LoVo (cell line): ENCODE measurements around the gene NUDT3.
"Not testable (repeated sequence)": the region's sequence is repeated elsewhere in the genome, so short reads cannot be mapped to it uniquely, and the experiment has no call there.

Experiments
- DNase-seq: peaks from one replicate; pipeline ENCODE4 v3.0.0-alpha.2; 2016; ENCODE audit warnings: low spot score

The NUDT3 gene

GRCh38 chr6:34252395-34252794, 140.1 kb downstream of the NUDT3 start:
- not testable (repeated sequence) for DNase-seq

DNA sequence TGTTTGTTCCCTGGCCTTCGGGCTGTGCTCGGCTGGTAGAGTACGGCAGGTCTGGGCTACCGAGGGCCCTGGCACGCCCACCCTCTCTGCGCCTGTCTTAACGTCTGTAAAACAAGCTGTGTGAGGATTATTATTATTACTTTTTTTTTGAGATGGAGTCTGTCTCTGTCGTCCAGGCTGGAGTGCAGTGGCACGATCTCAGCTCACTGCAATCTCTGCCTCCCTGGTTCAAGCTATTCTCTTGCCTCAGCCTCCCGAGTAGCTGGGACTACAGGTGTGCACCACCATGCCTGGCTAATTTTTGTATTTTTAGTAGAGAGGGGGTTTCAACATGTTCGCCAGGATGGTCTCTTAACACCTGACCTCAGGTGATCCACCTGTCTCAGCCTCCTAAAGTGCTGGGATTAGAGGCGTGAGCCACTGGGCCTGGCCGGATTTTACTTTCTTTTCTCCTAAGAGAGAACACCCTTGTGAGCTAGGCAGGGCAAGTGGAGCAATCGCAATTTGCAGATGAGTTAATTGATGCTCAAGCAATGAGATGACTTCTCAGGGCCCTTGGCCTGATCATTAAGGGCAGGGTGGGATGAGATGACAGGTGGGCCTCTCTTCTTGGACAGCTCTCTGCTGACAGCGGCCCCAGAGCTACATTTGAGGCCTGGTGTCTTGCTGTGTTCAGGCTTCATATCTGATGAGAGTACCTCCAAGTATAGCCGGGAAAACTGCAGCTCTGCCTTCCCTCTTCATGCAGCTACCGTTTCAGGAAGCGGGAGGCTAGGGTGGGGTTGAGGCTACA, 142.8 kb downstream of the NUDT3 start:
- no peak for DNase-seq

- peak; percentile 96 for DNase-seq
These were observed 143.6 kb downstream of the NUDT3 start, which contains the start of gene SMIM29 for GRCh38 chr6:34248727-34249468. TSS of gene SMIM29 (minus strand) at chr6:34249006. CDS start at chr6:34247791, 1,215 bp downstream.

- no peak for DNase-seq
These were observed 144.2 kb downstream of the NUDT3 start for GRCh38 chr6:34248198-34248726.

GRCh38 chr6:34247481-34248197, 144.8 kb downstream of the NUDT3 start:
- no peak for DNase-seq

DNA sequence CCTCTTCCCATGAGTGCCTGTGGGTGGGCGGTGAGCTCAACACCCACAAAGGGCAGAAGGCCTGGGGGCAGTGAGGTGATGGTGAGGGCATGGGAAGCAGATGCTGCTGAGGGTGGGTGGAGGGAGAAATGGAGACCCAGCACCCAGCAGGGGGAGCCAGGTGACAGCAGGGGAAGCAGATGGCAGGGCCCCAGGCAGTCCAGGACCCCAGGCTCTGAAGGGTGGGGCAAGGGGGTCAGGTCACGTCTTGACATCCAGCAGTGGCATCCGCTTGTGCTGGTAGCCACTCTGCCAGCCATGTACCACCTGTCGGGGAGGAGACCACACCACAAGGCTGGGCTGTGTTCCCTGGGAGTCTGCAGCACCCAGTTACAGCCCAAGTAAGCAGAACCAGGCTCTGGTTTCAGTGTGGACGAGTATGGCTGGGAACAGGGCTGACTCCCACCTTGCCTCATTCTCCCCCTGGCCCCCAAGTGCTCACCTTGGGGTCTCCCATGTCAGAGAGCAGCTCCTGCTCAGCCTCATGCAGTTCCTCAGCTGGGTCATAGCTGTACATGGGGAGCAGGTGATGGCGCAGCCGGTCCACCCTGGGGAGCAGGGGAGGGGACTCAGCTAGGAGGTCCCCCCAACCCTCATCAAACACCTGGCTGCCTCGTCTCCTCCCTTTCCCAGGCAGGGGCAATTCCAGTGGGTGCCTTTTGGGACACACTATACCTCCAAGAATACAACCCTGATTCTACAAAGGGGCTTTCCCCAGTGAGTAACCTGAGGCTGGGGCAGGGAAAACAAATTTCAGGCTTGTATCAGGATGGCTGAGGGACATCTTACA, 145.7 kb downstream of the NUDT3 start:
- no peak for DNase-seq

GRCh38 chr6:34246249-34246562, 146.3 kb downstream of the NUDT3 start:
- DNase-seq = no peak

DNA sequence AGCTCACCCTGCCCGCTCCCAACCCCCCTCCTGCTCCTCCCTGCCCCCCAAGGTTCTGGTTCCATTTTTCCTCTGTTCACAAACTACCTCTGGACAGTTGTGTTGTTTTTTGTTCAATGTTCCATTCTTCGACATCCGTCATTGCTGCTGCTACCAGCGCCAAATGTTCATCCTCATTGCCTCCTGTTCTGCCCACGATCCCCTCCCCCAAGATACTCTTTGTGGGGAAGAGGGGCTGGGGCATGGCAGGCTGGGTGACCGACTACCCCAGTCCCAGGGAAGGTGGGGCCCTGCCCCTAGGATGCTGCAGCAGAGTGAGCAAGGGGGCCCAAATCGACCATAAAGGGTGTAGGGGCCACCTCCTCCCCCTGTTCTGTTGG, 146.7 kb downstream of the NUDT3 start:
- not testable (repeated sequence) for DNase-seq

- not testable (repeated sequence) for DNase-seq
These were observed 147.3 kb downstream of the NUDT3 start for GRCh38 chr6:34245032-34245760.

GRCh38 chr6:34243901-34244884, 148.3 kb downstream of the NUDT3 start:
- peak; percentile 89 for DNase-seq

DNA sequence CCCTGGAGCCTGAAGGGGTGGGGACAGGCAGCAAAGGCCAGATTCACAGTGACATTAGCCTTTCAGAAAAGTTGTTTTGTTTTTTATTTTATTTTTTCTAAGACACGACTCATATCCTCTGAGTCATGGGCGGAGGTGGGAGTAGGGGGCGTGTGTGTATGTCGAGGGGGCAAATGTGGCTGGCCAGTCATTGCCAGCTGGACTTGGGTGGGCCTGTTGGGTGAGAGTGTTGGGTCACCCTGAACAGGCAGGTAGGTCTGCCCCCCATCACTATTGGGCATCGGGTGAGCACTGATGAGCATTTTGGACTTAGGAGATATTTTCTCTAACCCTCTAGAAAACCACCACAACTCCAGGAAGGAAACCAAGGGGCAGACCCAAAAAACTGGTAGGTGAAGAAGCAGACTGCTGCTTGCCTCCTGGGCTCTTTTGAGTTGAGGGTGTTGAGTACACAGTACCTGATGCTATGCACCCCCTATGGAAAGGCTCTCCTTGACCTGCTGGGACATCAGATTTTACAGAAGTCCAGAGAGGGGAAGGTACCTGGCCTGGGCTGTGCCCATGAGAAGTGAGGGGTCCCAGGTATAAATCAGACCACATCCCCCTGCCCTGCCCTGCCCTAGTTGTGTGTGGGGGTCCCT, 149.2 kb downstream of the NUDT3 start:
- no peak for DNase-seq

DNA sequence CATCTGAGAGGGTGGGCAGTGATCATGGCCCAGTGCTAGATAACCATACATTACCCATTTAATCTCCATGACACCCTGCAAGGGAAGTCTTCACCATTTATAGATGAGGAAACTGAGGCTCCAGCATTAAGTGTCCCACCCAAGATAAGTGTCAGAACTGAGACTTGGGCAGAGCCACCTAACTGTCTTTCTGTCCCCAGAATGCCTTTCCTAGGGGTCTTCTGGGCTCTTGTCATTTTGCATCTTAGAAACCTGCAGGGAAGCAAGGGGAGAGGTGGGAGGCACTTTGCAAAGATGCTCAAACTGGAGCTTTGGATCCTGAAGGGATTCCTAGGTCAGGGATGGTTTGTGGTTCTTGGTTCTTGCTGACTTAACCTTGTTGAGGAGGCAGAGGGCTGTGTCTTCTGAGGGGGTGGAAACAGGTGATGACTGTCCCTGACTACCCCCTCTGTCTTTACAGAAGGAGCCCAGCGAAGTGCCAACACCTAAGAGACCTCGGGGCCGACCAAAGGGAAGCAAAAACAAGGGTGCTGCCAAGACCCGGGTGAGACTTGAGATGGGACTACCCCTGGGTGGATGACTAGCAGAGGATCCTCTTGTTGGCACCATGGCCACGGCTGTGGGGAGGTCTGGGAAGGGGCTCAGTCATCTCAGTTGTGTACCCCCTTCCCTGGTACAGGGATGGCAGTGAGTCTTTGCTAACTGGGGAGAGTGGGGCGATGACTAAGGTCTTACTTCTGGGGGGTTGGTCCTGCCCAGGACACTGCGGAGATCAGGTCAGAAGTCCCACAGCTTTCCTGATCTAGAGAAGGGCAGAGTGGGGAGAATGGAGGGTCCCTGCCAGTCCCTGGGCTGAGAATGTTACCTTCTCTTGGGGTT, 150.0 kb downstream of the NUDT3 start:
- DNase-seq = no peak

DNA sequence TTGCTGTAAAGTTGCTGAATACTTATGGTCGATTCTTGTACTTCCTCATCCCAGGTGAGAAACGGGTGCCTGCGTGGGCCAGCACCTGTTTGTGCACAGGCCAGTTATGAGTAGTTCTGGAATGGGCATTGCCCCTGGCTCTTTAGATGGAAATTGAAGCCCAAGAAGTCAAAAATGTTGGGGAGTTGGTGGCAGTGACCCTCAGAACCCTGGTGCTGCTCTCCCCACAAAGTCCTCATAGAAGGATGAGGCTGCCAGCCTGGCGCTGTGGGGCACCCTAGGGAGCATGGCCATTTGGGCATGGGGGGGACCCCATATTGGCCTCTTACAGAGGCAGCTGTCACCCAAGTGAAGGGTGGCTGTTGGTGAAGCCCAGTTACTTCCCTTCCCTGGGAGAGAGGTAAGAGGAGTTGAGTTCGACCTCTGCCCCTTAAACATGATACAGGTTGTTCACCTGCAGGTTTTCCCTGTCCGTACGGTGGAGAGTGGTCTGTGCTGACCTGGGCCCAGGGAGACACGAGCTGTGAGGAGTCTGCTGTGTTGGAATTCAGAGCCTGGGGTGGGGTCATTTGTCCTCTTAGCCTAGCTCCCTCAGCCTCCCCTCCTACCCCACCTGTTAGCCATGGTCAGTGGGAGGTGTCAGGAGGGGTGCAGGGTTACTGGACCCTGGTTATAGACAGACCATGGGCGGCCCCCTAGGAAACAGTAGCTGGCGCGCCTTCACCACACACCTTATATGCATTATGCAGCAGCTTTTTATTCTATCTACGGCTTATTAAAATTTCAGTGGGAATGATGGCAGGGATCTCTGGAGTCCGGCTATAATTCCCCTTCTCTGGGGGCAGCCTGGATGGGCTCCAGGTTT, 150.9 kb downstream of the NUDT3 start:
- DNase-seq = no peak

DNA sequence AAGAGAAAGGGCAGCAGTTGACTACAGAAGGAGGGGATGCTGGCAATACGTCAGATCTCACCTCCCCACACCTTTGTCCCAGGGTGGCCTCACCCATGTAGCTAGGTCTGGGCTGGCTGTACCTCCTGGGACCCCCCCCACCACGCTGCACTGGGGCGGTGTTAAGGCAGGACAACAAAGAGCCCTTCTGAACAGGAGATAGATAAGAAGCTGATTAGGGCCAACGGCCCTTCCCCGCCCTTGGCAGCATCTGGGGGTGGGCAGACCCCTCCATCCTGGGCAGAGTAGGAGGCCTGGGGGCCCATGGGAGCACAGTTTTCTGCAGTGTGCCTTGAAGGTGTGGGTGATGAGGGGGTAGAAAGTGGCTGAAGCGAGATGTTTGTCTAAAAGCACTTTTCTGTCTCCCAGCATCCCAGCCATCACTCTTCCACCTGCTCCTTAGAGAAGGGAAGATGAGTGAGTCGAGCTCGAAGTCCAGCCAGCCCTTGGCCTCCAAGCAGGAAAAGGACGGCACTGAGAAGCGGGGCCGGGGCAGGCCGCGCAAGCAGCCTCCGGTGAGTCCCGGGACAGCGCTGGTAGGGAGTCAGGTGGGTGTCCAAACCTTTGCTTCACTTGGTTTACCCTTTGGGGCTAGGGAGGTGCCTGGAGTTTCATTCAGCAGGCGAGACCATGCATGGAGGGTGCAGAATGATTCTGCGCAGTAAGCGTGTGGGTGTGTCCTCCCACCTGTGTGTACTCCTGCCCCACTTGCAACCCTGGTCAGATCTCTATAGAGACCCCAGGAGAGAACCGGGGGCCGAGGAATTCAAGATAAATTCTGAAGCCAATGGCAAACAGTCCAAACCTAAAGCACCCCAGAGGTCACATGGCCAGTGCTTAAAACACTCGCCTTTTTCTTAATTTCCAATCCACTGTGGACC, 151.9 kb downstream of the NUDT3 start:
- DNase-seq = no peak

DNA sequence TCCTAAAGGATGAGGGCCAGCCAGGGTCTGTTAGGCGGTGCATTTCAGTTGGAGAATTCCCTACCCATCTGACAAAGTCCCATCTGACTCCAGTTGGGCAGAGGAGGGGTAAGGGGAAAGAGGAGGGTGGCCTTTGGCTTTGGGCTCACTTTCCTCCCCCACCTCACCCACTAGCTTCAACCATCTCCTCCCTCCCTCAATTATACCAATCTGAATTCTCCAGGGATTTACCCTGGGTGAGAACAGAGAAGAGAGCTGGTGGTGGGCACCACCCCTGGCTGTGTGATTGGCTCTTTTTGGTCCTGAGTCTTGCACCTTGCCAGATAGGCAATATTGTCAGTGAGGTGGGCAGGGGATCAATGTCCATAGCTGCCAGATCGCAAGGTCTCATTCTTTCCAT, 152.6 kb downstream of the NUDT3 start:
- DNase-seq = no peak

DNA sequence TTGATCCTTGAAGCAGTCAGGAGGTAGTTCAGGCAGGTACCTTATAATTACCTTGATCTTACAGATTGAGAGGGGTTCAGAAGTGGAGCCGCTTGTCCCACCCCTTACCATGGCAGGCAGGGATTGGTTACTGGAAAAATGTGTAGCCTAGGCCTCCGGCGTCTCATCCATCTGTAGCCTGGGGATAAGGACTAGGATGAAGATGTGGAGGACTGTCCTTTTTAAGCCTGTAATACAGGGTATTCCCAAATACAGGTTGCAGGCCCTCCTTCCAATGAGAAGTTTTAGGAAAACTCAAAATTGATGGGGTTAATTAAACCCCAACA, 153.0 kb downstream of the NUDT3 start:
- no peak for DNase-seq
